ENCODE results near the gene KCNJ15. TPM values are rescaled to one million over a fixed set of nuclear protein-coding genes. Genes with fewer than 3 reads are reported as not detected.
A peak's percentile ranks its signal among the peaks of the same experiment; 100 is the strongest.

KCNJ15 gene
- total and polyA plus RNA-seq, 10 donors = 0.27 to 45.6 (median 16.8) TPM

GRCh38 chr21:38307771-38308531 is 51.2 kb downstream of the KCNJ15 start:
- no peaks in the 10 kb centered on the region for H3K27me3 ChIP-seq (replicated peaks in 1 of 7)
- peak overlapping the region; percentile 24 to 85 (median 73) for H3K27ac ChIP-seq
- peaks cover 0 to 19% (median 6%) of the 10 kb centered on the region in 6 donors for H3K4me1 ChIP-seq
- no peak overlapping the region for H3K4me3 ChIP-seq
- no peaks in the 10 kb centered on the region for H3K9me3 ChIP-seq
- 81 to 92% (median 89%) methylated on average over 7 of the region's 7 CpGs for WGBS, 5 donors
- no peaks in the 10 kb centered on the region for H3K36me3 ChIP-seq
- intact Hi-C loops (cut with DNase I; ENCODE audit: low total_unique reads) = no loop called here
- TF ChIP-seq POLR2A (IDR thresholded peaks at IDR 0.05) (no peak), POLR2AphosphoS5 (IDR thresholded peaks at IDR 0.05) (no peak), CTCF (IDR thresholded peaks at IDR 0.05 in 8 of 11, conservative IDR thresholded peaks at IDR 0.05 in 3 of 11) (no peak)
- no peak for DNase-seq

GRCh38 chr21:38308532-38309119 is 51.8 kb downstream of the KCNJ15 start:
- Histone ChIP-seq H3K27me3 (replicated peaks in 1 of 7) (no peaks in the 10 kb centered on the region), H3K9me3 (no peaks in the 10 kb centered on the region), H3K4me3 (no peak overlapping the region), H3K36me3 (no peaks in the 10 kb centered on the region), H3K27ac (peak overlapping the region; percentile 24 to 85 (median 74)), H3K4me1 (peaks cover 0 to 19% (median 6%) of the 10 kb centered on the region in 6 donors)
- no peak for DNase-seq
- WGBS, 5 donors = 62 to 72% (median 65%) methylated on average over 9 of the region's 9 CpGs
- intact Hi-C loops (cut with DNase I; ENCODE audit: low total_unique reads) = no loop called here
- TF ChIP-seq POLR2AphosphoS5 (IDR thresholded peaks at IDR 0.05) = peak in 1 of 3 donors; percentile 49
- no peak for TF ChIP-seq CTCF (IDR thresholded peaks at IDR 0.05 in 8 of 11, conservative IDR thresholded peaks at IDR 0.05 in 3 of 11)

GRCh38 chr21:38310646-38311485 is 54.1 kb downstream of the KCNJ15 start:
- intact Hi-C loops (cut with DNase I; ENCODE audit: low total_unique reads) = no loop called here
- H3K27ac ChIP-seq = peak overlapping the region in 4 of 8 donors; percentile 48 to 78 (median 74)

More at GRCh38 chr21:38310646-38311485, 54.1 kb downstream of the KCNJ15 start:
- 80 to 93% (median 87%) methylated on average over 9 of the region's 9 CpGs for WGBS, 5 donors
- peaks cover 0 to 19% (median 5%) of the 10 kb centered on the region in 6 donors for H3K4me1 ChIP-seq
- H3K9me3 ChIP-seq = no peaks in the 10 kb centered on the region
- no peak for DNase-seq
- no peak overlapping the region for H3K4me3 ChIP-seq
- TF ChIP-seq POLR2A (IDR thresholded peaks at IDR 0.05) = no peak
- no peak for TF ChIP-seq POLR2AphosphoS5 (IDR thresholded peaks at IDR 0.05)
- no peak for TF ChIP-seq CTCF (IDR thresholded peaks at IDR 0.05 in 8 of 11, conservative IDR thresholded peaks at IDR 0.05 in 3 of 11)
- no peaks in the 10 kb centered on the region for H3K36me3 ChIP-seq
- no peaks in the 10 kb centered on the region for H3K27me3 ChIP-seq (replicated peaks in 1 of 7)

Measured in spleen (tissue), 11 donors.